Activated naive CD8-positive, alpha-beta T cell treated with anti-CD3 and anti-CD28 coated beads, Interleukin-2, amount 50 U/mL, for 16 hours (primary cell): Measurements from ENCODE around the gene ZNF594.
"Not testable (repeated sequence)": the region's sequence is repeated elsewhere in the genome, so short reads cannot be mapped to it uniquely, and the experiment has no call there.

ENCODE experiments used
- DNase-seq: peaks from one replicate; pipeline ENCODE4 v3.0.0-alpha.2; 2020; ENCODE audit warnings: low read depth, low spot score

ZNF594 gene

GRCh38 chr17:5201011-5201410 lies 9.3 kb upstream of the ZNF594 start:
- DNase-seq: no peak

- no peak for DNase-seq
These were observed 8.7 kb upstream of the ZNF594 start for GRCh38 chr17:5200360-5200759.

GRCh38 chr17:5198472-5198871 lies 6.8 kb upstream of the ZNF594 start:
- DNase-seq: no peak

GRCh38 chr17:5194346-5194745 lies 2.7 kb upstream of the ZNF594 start:
- DNase-seq: no peak

GRCh38 chr17:5184288-5184687 lies 7.4 kb downstream of the ZNF594 start:
- no peak for DNase-seq

- DNase-seq: no peak
These were observed 8.3 kb downstream of the ZNF594 start for GRCh38 chr17:5183410-5183793.

- no peak for DNase-seq
These were observed 8.9 kb downstream of the ZNF594 start for GRCh38 chr17:5182597-5183409.

- no peak for DNase-seq
These were observed 10.0 kb downstream of the ZNF594 start for GRCh38 chr17:5181509-5182305.

GRCh38 chr17:5179003-5179402 lies 12.7 kb downstream of the ZNF594 start:
- DNase-seq: no peak

- not testable (repeated sequence) for DNase-seq
These were observed 16.6 kb downstream of the ZNF594 start for GRCh38 chr17:5175027-5175426.

- DNase-seq: not testable (repeated sequence)
These were observed 25.7 kb downstream of the ZNF594 start for GRCh38 chr17:5165791-5166564.

GRCh38 chr17:5164436-5164835 lies 27.2 kb downstream of the ZNF594 start:
- DNase-seq: no peak

- not testable (repeated sequence) for DNase-seq
These were observed 29.9 kb downstream of the ZNF594 start for GRCh38 chr17:5161793-5162192.

- not testable (repeated sequence) for DNase-seq
These were observed 31.0 kb downstream of the ZNF594 start for GRCh38 chr17:5160702-5161101.

GRCh38 chr17:5146122-5146521 lies 45.5 kb downstream of the ZNF594 start:
- not testable (repeated sequence) for DNase-seq

- not testable (repeated sequence) for DNase-seq
These were observed 48.8 kb downstream of the ZNF594 start for GRCh38 chr17:5142877-5143276.

- DNase-seq: no peak
These were observed 52.3 kb downstream of the ZNF594 start for GRCh38 chr17:5139458-5139732.

GRCh38 chr17:5138616-5139457 lies 52.8 kb downstream of the ZNF594 start:
- DNase-seq: no peak

- DNase-seq: not testable (repeated sequence)
These were observed 53.5 kb downstream of the ZNF594 start for GRCh38 chr17:5138198-5138544.

GRCh38 chr17:5137511-5138197 lies 54.0 kb downstream of the ZNF594 start:
- DNase-seq: not testable (repeated sequence)
